GM12892 (cell line): ENCODE measurements around the gene FAM3D.

Experiments
- POLR2A ChIP-seq: IDR thresholded peaks from 2 replicates; pipeline ENCODE4 v1.6.1; 2011; ENCODE audit warnings: low read depth, low read length, control low read depth
- POLR2AphosphoS5 ChIP-seq: IDR thresholded peaks from 2 replicates; pipeline ENCODE4 v1.6.1; 2011; ENCODE audit warnings: low read depth, low read length, control low read depth
- TAF1 ChIP-seq: IDR thresholded peaks from 2 replicates; pipeline ENCODE4 v1.6.1; 2011; ENCODE audit warnings: low read depth, mild to moderate bottlenecking, control low read depth, low read length, borderline replicate concordance

DNA sequence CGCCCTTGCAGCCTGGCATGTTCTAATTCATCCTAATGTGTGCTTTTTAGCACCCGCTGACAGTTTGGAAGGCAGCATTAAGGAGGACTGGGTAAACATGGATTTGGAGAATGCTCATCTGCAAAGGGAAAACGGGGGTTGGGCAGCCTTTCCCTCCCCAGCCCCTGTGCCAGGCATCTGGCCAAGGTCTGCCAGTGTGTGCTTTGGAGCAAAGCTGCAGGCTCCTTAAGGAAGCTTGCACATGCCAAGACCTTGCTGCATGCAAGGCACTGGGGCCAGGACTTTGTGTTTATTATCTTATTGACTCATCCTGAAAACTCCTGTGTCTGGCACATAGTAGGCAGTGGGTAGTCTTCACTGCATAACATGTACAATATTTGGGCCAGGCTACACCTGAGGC lies 20.1 kb downstream of the FAM3D start:
- TF ChIP-seq POLR2AphosphoS5 = no peak
- TF ChIP-seq POLR2A = no peak
- TF ChIP-seq TAF1 = no peak
